GM18499 (cell line): Measurements from ENCODE around the gene DEFB124.
"Not testable (repeated sequence)": the region's sequence is repeated elsewhere in the genome, so short reads cannot be mapped to it uniquely, and the experiment has no call there.

Experiments used
- ATAC-seq: cut with Tn5 transposase; IDR thresholded peaks from one replicate; pipeline ENCODE4 v1.9.1; 2021; ENCODE audit warnings: moderate number of reproducible peaks; ENCODE audit not compliant: insufficient read depth, unreplicated experiment

The DEFB124 gene

GRCh38 chr20:31430568-31431115 is 44.3 kb downstream of the DEFB124 start:
- no peak for ATAC-seq

GRCh38 chr20:31427576-31427975 is 47.4 kb downstream of the DEFB124 start:
- ATAC-seq: not testable (repeated sequence)

- not testable (repeated sequence) for ATAC-seq
Observed at GRCh38 chr20:31426891-31427551, 47.9 kb downstream of the DEFB124 start.

GRCh38 chr20:31425797-31426196 is 49.1 kb downstream of the DEFB124 start:
- ATAC-seq: no peak

GRCh38 chr20:31418307-31418706 is 56.6 kb downstream of the DEFB124 start:
- ATAC-seq: no peak

GRCh38 chr20:31415653-31416052 is 59.3 kb downstream of the DEFB124 start:
- no peak for ATAC-seq
